HL-60 (cell line): ENCODE results near the gene ZNF800.

ENCODE experiments used
- DNase-seq, 2 experiments: peaks; one replicate each; pipeline ENCODE4 v3.0.0-alpha.2; 2010 to 2020; ENCODE audit warnings: low read depth in 1 of 2, low spot score in 1 of 2
- H3K27ac ChIP-seq: fragments of 250-450 bp; sonication (Bioruptor Pico); replicated peaks from 2 replicates; pipeline ENCODE4 v1.5.1; 2020; ENCODE audit warnings: mild to moderate bottlenecking, moderate library complexity
- H3K27me3 ChIP-seq: fragments of 250-450 bp; sonication (Bioruptor Pico); 2 replicates; pipeline ENCODE4 v1.5.1; 2021; ENCODE audit warnings: mild to moderate bottlenecking, moderate library complexity; ENCODE audit not compliant: insufficient read depth, poor library complexity, severe bottlenecking
- H3K4me3 ChIP-seq: replicated peaks from 2 replicates; pipeline ENCODE4 v1.5.1; 2011; ENCODE audit warnings: mild to moderate bottlenecking, control low read depth, low read length; ENCODE audit not compliant: insufficient read depth
- GABPA ChIP-seq: IDR thresholded peaks from 2 replicates; pipeline ENCODE4 v1.6.1; 2012; ENCODE audit warnings: low read depth
- POLR2AphosphoS5 ChIP-seq: IDR thresholded peaks from 2 replicates; pipeline ENCODE4 v1.6.1; 2012; ENCODE audit warnings: low read depth
- SPI1 ChIP-seq: IDR thresholded peaks from 2 replicates; pipeline ENCODE4 v1.6.1; 2012; ENCODE audit warnings: low read depth, mild to moderate bottlenecking, borderline replicate concordance
- TF ChIP-seq, protein P1 (sequence below): IDR thresholded peaks from one replicate; pipeline ENCODE4 v1.5.1; 2011; ENCODE audit warnings: low read length, control low read depth, inconsistent platforms; ENCODE audit not compliant: insufficient read depth
- TF ChIP-seq, protein P2 (sequence below): IDR thresholded peaks from 2 replicates; pipeline ENCODE4 v1.6.1; 2012; ENCODE audit warnings: low read depth; ENCODE audit not compliant: insufficient replicate concordance

The ZNF800 gene

DNA sequence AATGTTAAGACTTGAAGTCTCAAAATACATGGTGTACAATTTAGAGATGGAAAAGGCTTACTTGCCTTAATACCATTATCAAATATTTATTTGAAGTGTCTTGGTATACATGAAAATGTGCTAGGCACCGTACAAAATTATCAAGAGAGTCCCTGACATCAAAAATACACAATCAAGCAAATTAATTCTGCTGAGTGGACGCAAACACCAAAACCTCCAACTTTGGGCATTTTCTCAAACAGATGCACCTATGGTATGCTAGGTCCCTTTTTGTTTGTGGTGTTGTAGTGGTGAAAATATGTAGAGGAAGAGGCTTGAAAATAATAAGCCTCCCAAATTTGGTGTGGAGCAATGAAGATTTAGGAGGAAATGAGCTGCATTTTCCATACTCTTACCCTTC is 24.8 kb downstream of the ZNF800 start:
- no peak for TF ChIP-seq SPI1
- TF ChIP-seq, protein P1, sequence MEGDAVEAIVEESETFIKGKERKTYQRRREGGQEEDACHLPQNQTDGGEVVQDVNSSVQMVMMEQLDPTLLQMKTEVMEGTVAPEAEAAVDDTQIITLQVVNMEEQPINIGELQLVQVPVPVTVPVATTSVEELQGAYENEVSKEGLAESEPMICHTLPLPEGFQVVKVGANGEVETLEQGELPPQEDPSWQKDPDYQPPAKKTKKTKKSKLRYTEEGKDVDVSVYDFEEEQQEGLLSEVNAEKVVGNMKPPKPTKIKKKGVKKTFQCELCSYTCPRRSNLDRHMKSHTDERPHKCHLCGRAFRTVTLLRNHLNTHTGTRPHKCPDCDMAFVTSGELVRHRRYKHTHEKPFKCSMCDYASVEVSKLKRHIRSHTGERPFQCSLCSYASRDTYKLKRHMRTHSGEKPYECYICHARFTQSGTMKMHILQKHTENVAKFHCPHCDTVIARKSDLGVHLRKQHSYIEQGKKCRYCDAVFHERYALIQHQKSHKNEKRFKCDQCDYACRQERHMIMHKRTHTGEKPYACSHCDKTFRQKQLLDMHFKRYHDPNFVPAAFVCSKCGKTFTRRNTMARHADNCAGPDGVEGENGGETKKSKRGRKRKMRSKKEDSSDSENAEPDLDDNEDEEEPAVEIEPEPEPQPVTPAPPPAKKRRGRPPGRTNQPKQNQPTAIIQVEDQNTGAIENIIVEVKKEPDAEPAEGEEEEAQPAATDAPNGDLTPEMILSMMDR = no peak
- TF ChIP-seq, protein P2, sequence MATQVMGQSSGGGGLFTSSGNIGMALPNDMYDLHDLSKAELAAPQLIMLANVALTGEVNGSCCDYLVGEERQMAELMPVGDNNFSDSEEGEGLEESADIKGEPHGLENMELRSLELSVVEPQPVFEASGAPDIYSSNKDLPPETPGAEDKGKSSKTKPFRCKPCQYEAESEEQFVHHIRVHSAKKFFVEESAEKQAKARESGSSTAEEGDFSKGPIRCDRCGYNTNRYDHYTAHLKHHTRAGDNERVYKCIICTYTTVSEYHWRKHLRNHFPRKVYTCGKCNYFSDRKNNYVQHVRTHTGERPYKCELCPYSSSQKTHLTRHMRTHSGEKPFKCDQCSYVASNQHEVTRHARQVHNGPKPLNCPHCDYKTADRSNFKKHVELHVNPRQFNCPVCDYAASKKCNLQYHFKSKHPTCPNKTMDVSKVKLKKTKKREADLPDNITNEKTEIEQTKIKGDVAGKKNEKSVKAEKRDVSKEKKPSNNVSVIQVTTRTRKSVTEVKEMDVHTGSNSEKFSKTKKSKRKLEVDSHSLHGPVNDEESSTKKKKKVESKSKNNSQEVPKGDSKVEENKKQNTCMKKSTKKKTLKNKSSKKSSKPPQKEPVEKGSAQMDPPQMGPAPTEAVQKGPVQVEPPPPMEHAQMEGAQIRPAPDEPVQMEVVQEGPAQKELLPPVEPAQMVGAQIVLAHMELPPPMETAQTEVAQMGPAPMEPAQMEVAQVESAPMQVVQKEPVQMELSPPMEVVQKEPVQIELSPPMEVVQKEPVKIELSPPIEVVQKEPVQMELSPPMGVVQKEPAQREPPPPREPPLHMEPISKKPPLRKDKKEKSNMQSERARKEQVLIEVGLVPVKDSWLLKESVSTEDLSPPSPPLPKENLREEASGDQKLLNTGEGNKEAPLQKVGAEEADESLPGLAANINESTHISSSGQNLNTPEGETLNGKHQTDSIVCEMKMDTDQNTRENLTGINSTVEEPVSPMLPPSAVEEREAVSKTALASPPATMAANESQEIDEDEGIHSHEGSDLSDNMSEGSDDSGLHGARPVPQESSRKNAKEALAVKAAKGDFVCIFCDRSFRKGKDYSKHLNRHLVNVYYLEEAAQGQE = no peak
- no peak for TF ChIP-seq POLR2AphosphoS5
- no peak for TF ChIP-seq GABPA

DNA sequence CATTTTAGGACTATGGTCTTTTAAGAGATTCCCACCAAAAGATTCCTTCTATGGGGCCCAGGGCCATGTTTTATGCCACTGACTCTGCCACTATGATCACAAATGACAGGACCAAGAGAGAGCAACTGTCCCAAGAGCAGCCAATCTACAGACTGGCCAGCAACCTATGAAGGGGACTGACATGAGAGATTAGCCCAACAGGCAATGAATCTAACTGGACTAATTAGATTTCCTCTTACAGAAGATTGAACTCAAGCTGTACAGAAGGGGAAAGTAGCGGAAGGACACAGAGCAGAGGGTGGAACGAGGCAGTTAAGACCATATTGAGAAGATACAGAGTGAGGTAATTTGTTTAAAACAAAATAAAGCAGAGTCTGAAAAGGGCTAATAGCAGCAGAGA is 25.8 kb downstream of the ZNF800 start:
- Histone ChIP-seq H3K27me3 (no peaks in the 10 kb centered on the region), H3K4me3 (no peak overlapping the region), H3K27ac (no peak overlapping the region)
- no peak for DNase-seq
- TF ChIP-seq GABPA (no peak), POLR2AphosphoS5 (no peak)
- TF ChIP-seq, protein P2 = no peak

More for the DNA sequence above, 24.8 kb downstream of the ZNF800 start:
- Histone ChIP-seq H3K27me3 (no peaks in the 10 kb centered on the region), H3K4me3 (no peak overlapping the region), H3K27ac (no peak overlapping the region)
- DNase-seq = no peak

DNA sequence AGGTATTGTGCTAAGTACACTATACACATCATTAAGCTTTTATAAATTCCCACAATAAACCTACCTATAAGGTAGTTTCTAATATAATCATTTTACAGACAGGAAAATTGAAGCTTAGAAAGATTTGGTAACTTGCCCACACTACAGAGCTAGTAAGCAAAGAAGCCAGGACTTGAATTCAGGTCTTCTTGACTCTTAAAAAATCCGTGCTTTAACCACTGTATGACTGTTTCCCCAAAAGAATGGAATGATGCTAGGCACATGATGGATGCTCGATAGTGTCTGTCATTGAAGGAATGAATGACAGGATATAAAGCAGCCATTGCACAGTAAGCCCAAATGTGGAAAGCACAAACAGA is 26.6 kb downstream of the ZNF800 start:
- TF ChIP-seq SPI1 = no peak
- no peak for TF ChIP-seq GABPA
- no peak for TF ChIP-seq POLR2AphosphoS5
- TF ChIP-seq, protein P2 = no peak
- TF ChIP-seq, protein P1 = no peak
- DNase-seq = no peak
- Histone ChIP-seq H3K4me3 (no peak overlapping the region), H3K27ac (no peak overlapping the region), H3K27me3 (no peaks in the 10 kb centered on the region)
